Activated T-cell treated with anti-CD3 and anti-CD28 coated beads, Interleukin-2, amount 50 U/mL, for 1 hour (primary cell): Measurements from ENCODE around the gene MYOCOS.
"Not testable (repeated sequence)": the region's sequence is repeated elsewhere in the genome, so short reads cannot be mapped to it uniquely, and the experiment has no call there.

Experiments used
- DNase-seq: peaks from one replicate; pipeline ENCODE4 v3.0.0-alpha.2; 2020

Gene MYOCOS

DNA sequence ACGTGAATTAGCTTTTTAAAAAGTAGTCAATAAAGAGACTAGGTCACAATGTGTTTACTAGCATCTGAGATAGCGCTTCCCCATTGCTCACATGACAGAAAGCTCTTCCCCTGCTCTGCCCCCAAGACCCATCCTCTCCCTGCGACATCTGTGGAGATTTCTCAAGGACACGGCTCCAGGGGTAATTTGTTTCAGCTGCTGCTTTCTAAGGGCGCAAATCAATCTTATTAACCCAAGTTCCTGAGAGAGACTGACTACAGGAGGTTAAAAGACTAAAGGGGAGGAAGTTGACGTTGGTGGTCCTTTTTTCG lies at the start of gene MYOCOS:
Gene MYOCOS (plus strand): TSS at position 92 of the 311 bp plus-strand sequence. CDS start 1,641 bp downstream, outside the sequence.
- DNase-seq = no peak

- DNase-seq = no peak
These were observed 45.9 kb upstream of the MYOCOS start for GRCh38 chr1:171576144-171576543.

GRCh38 chr1:171581226-171581625 lies 40.8 kb upstream of the MYOCOS start:
- no peak for DNase-seq

DNA sequence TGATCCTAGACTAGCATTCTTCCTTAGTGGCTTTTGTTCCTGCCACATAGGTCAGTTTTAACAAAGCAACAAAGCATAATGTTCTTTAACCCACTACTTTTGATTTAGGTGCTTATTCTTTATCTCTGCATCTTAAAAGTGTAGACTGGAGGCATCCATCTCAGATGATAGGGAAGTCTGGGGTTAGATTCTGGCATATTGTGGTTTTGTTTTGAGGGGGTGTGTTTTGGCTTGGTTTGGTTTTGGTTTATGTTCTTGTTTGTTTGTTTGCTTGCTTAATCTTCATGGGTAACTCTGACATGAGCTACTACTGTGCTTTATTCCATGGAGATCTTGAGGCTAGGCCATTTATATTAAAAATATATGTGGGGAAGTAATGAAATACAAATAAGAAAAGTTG lies 40.3 kb upstream of the MYOCOS start:
- no peak for DNase-seq

DNA sequence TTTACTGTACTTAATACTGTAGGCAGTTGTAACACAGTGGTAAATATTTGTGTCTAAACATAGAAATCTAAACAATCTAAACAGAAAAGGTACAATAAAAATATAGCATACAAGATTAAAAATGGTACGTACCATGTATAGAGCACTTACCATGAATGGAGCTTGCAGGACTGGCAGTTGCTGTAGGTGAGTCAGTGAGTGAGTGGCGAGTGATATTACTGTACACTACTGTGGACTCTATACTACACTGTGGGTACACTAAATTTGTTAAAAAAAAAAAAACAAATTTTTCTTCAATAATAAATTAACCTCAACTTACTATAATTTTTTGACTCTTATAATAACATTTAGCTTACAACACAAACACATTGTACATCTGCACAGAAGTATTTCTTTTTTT lies 39.5 kb upstream of the MYOCOS start:
- DNase-seq = no peak

- no peak for DNase-seq
These were observed 38.3 kb upstream of the MYOCOS start for GRCh38 chr1:171583591-171584201.

GRCh38 chr1:171585715-171586114 lies 36.3 kb upstream of the MYOCOS start:
- no peak for DNase-seq

- DNase-seq = no peak
These were observed 33.8 kb upstream of the MYOCOS start for GRCh38 chr1:171588230-171588629.

GRCh38 chr1:171590022-171590421 lies 32.0 kb upstream of the MYOCOS start:
- no peak for DNase-seq

- DNase-seq = no peak
These were observed 26.7 kb upstream of the MYOCOS start for GRCh38 chr1:171595324-171595723.

- DNase-seq = no peak
These were observed 25.9 kb upstream of the MYOCOS start for GRCh38 chr1:171596119-171596518.

- no peak for DNase-seq
These were observed 25.3 kb upstream of the MYOCOS start for GRCh38 chr1:171596705-171597104.

- DNase-seq = no peak
These were observed 24.8 kb upstream of the MYOCOS start for GRCh38 chr1:171597203-171597602.

DNA sequence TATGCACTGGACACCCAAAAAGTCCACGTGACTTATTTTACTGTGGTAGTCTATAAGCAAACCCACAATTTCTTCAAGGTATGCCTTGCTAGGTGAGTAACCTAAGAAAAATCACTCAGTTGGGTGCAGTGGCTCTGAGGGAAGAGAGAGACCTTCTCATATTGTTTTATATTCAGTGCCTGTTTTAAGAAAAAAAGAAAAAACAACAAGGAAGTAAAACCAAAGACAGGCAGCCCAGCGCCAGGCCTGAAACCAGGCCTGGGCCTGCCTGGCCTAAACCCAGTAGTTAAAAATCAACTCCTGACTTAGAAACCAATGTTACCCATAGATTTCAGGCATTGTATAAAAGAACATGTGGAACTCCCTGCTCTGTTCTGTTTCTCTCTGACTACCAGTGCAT lies 21.7 kb upstream of the MYOCOS start:
- DNase-seq = not testable (repeated sequence)

DNA sequence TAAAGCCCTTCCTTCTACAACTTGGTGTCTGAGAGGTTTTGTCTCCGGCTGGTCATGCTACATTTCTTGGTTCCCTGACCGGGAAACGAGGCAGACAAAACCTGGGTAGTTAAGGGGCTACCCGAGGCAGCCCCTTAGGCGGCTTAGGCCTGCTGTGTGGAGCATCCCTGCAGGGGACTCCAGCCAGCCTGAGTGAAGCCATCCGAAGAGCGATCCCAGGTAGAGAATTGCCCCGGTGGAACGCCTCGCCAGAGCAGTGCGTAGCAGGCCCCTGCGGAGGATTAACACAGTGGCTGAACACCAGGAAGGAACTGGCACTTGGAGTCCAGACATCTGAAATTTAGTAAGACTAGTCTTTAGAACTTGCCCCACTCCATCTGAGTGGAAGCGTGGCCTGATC lies 21.2 kb upstream of the MYOCOS start:
- no peak for DNase-seq

GRCh38 chr1:171603042-171603441 lies 19.0 kb upstream of the MYOCOS start:
- DNase-seq = not testable (repeated sequence)

- no peak for DNase-seq
These were observed 15.6 kb upstream of the MYOCOS start for GRCh38 chr1:171606402-171606941.

DNA sequence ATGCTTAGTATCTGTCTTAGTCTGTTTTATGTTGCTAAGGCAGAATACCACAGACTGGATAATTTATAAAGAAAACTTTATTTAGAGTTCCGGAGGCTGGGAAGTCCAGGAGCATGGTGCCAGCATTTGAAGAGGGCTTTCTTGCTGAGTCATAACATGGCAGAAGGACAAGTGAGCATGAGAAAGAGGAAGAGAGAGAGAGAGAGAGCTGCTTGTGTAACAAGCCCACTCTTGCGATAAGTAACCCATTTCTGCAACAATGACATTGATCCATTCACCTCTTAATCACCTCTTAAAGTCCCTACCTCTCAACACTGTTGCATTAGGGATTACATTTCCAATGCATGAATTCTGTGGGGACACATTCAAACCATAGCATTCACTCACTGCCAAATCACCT lies 11.7 kb upstream of the MYOCOS start:
- no peak for DNase-seq

DNA sequence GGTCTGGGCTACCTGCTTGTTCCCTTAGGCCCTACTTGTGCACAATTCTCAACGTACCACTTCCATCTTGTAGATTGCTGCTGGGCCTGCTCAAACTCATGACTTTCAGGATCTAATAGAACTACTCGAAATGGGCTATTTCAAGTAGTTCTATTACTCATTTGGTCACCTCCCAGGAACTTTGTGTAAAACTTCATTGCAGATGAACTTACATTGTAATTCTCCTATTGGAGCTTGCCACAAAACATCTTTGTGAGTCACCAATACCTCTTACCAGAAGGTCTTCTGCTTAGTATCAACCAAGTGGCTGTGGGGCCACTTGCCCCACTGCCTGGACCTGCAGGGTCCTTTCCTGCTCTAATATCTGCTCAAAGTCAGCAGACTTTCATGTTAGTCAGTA lies 10.7 kb upstream of the MYOCOS start:
- no peak for DNase-seq

DNA sequence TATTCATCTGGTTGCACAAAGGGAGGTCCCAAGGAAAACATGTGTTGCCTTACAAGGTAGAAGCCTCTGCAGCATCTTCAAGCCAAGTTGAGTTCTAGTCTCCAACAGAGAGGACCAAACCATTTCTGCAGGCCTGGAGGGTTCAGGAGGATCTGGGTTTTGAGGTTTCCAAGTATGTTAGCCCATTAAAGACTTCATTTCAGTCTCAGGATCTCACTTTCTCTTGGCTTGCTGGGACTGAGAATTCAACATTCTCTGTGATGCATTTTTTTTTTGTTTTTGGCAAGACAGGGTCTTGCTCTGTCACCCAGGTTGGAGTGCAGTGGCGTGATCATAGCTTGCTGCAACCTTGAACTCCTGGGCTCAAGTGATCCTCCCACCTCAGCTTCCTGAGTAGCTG lies 8.8 kb upstream of the MYOCOS start:
- DNase-seq = no peak

DNA sequence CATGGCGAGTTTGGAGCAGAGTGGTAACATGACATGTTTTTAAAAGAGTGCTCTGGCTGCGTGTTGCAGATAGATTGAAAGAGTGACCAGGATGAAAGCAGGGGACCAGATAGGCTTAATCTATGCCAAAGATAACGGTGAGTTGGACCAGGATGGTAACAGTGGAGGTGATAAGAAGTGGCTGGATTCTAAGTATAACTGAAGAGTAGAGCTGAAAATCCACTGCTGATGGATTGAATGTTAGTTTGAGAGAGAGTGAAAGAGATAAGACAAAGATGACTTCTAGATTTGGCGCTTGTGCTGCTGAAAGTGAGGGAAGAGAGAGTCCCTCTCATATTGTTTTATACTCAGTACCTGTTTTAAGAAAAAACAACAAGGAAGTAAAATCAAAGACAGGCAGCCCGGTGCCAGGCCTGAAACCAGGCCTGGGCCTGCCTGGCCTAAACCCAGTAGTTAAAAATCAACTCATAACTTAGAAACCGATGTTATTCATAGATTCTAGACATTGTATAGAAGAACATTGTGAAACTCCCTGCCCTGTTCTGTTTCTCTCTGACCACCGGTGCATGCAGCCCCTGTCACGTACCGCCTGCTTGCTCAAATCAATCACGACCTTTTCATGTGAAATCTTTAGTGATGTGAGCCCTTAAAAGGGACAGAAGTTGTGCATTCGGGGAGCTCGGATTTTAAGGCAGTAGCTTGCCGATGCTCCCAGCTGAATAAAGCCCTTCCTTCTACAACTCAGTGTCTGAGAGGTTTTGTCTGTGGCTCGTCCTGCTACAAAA lies 6.7 kb upstream of the MYOCOS start:
- not testable (repeated sequence) for DNase-seq

- DNase-seq = no peak
These were observed 5.5 kb upstream of the MYOCOS start for GRCh38 chr1:171616586-171616985.

- DNase-seq = no peak
These were observed 1.7 kb downstream of the MYOCOS start for GRCh38 chr1:171623651-171624331.

DNA sequence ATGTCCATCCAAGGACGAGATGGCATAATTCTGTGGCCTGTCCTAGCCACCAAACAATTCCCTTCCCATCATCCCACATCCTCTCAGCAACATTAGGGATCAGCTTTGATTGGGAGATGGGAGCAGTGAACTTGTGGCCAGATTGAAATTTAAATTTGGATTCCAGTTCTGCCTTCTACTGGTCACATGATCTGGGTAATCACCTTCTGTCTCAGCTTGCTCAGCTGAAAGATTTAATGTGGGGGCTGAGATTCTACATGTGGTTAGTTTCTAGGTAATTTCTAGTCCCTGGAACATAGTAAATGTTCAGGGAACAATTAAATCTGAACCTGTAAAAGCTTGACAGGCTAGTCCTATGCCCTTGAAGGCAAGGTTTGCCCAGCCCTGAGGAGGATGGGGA lies 3.2 kb downstream of the MYOCOS start:
- DNase-seq = no peak
